ENCODE data around the gene FRMD3. TPM values are rescaled to one million over a fixed set of nuclear protein-coding genes. Genes with fewer than 3 reads are reported as not detected.

The FRMD3 gene
- total RNA-seq, 1 experiment from 2014 or later, result 1.4 TPM

DNA sequence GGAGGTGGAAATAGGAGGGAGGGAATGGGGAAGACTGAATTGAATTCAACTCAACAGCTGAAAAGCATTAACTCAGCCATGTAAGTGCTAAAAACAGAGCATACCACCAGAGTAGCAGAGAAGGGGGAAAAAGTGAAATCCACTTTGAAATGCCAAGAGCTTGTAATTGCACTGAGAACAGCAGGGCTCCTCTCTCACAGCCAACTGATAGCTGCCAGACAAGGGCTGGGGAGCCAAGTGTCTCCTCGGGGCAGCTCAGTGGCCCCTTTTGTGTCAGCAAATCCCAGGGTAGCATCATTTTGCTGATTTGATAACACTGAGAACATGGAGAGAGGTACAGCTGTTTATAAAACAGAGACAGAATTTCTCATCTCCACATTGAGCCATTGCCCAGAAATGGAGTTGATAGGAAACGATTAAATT, 182.5 kb downstream of the FRMD3 start:
- POLR2A ChIA-PET, result no interaction called here
- no peak for TF ChIP-seq ZNF416 (CRISPR knock-in tag; IDR thresholded peaks at IDR 0.05)
- TF ChIP-seq RORB (CRISPR knock-in tag; IDR thresholded peaks at IDR 0.05), result no peak
- TF ChIP-seq, protein P1, sequence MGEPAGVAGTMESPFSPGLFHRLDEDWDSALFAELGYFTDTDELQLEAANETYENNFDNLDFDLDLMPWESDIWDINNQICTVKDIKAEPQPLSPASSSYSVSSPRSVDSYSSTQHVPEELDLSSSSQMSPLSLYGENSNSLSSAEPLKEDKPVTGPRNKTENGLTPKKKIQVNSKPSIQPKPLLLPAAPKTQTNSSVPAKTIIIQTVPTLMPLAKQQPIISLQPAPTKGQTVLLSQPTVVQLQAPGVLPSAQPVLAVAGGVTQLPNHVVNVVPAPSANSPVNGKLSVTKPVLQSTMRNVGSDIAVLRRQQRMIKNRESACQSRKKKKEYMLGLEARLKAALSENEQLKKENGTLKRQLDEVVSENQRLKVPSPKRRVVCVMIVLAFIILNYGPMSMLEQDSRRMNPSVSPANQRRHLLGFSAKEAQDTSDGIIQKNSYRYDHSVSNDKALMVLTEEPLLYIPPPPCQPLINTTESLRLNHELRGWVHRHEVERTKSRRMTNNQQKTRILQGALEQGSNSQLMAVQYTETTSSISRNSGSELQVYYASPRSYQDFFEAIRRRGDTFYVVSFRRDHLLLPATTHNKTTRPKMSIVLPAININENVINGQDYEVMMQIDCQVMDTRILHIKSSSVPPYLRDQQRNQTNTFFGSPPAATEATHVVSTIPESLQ (CRISPR knock-in tag; IDR thresholded peaks at IDR 0.05), result no peak
- no peak for TF ChIP-seq CBFB (CRISPR knock-in tag; IDR thresholded peaks at IDR 0.05; ENCODE audit: low read depth)
- TF ChIP-seq FOXK1 (CRISPR knock-in tag; IDR thresholded peaks at IDR 0.05), result no peak
- no peak for TF ChIP-seq NR2C2 (CRISPR knock-in tag; IDR thresholded peaks at IDR 0.05)
- TF ChIP-seq ZNF232 (CRISPR knock-in tag; IDR thresholded peaks at IDR 0.05), result no peak
- H3K4me3 Mint-ChIP-seq, result no peak overlapping the region
- H3K27me3 Mint-ChIP-seq (ENCODE audit: low read depth), result no peaks in the 10 kb centered on the region
- H3K9me3 Mint-ChIP-seq, result peaks cover 19% of the 10 kb centered on the region
- ATAC-seq, result no peak
- no peak for DNase-seq (ENCODE audit: low spot score)
- no peak overlapping the region for H3K27ac Mint-ChIP-seq
- CTCF ChIA-PET, result interaction anchor here (0.8 to 1.0 kb wide), 2 partner anchors 182 to 188 kb away, joined by 3 read pairs; partner anchors contain the start of gene FRMD3
- no peaks in the 10 kb centered on the region for H3K4me1 Mint-ChIP-seq
- no peaks in the 10 kb centered on the region for H3K36me3 Mint-ChIP-seq

DNA sequence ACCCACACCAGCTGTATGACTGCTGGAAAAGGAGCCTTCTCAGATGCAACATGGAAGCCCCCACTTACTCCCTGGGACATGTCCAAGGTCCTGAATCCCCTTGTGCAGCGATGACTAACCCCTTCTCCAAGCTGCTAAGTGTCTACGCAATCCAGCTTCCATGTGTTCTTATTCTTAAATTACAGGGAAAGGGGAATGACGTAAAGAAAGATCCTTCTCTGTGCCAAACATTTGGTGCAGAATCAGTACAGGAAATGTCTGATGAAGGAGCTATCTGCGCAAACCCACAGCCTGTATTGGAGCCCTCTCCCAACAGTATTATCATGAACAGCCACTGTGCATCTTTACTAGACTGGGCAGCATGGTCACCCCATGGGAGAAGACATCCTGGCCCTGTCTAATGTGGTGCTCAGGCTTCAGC, 183.2 kb downstream of the FRMD3 start:
- ChIA-PET POLR2A (no interaction called here), CTCF (interaction anchor here (0.8 kb wide), 1 partner anchor 189 kb away, joined by 3 read pairs; no protein-coding TSS in a partner anchor)
- Mint-ChIP-seq H3K9me3 (peaks cover 19% of the 10 kb centered on the region), H3K36me3 (no peaks in the 10 kb centered on the region), H3K4me3 (no peak overlapping the region), H3K27ac (no peak overlapping the region), H3K4me1 (no peaks in the 10 kb centered on the region), H3K27me3 (ENCODE audit: low read depth) (no peaks in the 10 kb centered on the region)
- DNase-seq (ENCODE audit: low spot score) (no peak), ATAC-seq (no peak)
- TF ChIP-seq, protein P2, sequence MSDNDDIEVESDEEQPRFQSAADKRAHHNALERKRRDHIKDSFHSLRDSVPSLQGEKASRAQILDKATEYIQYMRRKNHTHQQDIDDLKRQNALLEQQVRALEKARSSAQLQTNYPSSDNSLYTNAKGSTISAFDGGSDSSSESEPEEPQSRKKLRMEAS (CRISPR knock-in tag; IDR thresholded peaks at IDR 0.05), result no peak
- TF ChIP-seq, protein P3, sequence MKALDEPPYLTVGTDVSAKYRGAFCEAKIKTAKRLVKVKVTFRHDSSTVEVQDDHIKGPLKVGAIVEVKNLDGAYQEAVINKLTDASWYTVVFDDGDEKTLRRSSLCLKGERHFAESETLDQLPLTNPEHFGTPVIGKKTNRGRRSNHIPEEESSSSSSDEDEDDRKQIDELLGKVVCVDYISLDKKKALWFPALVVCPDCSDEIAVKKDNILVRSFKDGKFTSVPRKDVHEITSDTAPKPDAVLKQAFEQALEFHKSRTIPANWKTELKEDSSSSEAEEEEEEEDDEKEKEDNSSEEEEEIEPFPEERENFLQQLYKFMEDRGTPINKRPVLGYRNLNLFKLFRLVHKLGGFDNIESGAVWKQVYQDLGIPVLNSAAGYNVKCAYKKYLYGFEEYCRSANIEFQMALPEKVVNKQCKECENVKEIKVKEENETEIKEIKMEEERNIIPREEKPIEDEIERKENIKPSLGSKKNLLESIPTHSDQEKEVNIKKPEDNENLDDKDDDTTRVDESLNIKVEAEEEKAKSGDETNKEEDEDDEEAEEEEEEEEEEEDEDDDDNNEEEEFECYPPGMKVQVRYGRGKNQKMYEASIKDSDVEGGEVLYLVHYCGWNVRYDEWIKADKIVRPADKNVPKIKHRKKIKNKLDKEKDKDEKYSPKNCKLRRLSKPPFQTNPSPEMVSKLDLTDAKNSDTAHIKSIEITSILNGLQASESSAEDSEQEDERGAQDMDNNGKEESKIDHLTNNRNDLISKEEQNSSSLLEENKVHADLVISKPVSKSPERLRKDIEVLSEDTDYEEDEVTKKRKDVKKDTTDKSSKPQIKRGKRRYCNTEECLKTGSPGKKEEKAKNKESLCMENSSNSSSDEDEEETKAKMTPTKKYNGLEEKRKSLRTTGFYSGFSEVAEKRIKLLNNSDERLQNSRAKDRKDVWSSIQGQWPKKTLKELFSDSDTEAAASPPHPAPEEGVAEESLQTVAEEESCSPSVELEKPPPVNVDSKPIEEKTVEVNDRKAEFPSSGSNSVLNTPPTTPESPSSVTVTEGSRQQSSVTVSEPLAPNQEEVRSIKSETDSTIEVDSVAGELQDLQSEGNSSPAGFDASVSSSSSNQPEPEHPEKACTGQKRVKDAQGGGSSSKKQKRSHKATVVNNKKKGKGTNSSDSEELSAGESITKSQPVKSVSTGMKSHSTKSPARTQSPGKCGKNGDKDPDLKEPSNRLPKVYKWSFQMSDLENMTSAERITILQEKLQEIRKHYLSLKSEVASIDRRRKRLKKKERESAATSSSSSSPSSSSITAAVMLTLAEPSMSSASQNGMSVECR (CRISPR knock-in tag; IDR thresholded peaks at IDR 0.05; ENCODE audit: borderline replicate concordance), result no peak
- TF ChIP-seq ZNF396 (CRISPR knock-in tag; IDR thresholded peaks at IDR 0.05; ENCODE audit: borderline replicate concordance), result no peak
- TF ChIP-seq CBFB (CRISPR knock-in tag; IDR thresholded peaks at IDR 0.05; ENCODE audit: low read depth), result no peak
- TF ChIP-seq ELF4 (CRISPR knock-in tag; IDR thresholded peaks at IDR 0.05; ENCODE audit: low read depth), result no peak
- TF ChIP-seq, protein P4, sequence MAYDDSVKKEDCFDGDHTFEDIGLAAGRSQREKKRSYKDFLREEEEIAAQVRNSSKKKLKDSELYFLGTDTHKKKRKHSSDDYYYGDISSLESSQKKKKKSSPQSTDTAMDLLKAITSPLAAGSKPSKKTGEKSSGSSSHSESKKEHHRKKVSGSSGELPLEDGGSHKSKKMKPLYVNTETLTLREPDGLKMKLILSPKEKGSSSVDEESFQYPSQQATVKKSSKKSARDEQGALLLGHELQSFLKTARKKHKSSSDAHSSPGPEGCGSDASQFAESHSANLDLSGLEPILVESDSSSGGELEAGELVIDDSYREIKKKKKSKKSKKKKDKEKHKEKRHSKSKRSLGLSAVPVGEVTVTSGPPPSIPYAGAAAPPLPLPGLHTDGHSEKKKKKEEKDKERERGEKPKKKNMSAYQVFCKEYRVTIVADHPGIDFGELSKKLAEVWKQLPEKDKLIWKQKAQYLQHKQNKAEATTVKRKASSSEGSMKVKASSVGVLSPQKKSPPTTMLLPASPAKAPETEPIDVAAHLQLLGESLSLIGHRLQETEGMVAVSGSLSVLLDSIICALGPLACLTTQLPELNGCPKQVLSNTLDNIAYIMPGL (CRISPR knock-in tag; IDR thresholded peaks at IDR 0.05), result no peak
- TF ChIP-seq TEAD1 (CRISPR knock-in tag; IDR thresholded peaks at IDR 0.05), result no peak
- TF ChIP-seq, protein P1 (CRISPR knock-in tag; IDR thresholded peaks at IDR 0.05), result no peak
- TF ChIP-seq NFATC4 (CRISPR knock-in tag; IDR thresholded peaks at IDR 0.05), result no peak
- TF ChIP-seq SOX15 (CRISPR knock-in tag; IDR thresholded peaks at IDR 0.05), result no peak
- TF ChIP-seq OVOL2 (CRISPR knock-in tag; IDR thresholded peaks at IDR 0.05; ENCODE audit: borderline replicate concordance), result no peak
- no peak for TF ChIP-seq ZNF671 (CRISPR knock-in tag; IDR thresholded peaks at IDR 0.05)
- TF ChIP-seq TEAD4 (CRISPR knock-in tag; IDR thresholded peaks at IDR 0.05), result no peak
- no peak for TF ChIP-seq RORB (CRISPR knock-in tag; IDR thresholded peaks at IDR 0.05)
- TF ChIP-seq, protein P5, sequence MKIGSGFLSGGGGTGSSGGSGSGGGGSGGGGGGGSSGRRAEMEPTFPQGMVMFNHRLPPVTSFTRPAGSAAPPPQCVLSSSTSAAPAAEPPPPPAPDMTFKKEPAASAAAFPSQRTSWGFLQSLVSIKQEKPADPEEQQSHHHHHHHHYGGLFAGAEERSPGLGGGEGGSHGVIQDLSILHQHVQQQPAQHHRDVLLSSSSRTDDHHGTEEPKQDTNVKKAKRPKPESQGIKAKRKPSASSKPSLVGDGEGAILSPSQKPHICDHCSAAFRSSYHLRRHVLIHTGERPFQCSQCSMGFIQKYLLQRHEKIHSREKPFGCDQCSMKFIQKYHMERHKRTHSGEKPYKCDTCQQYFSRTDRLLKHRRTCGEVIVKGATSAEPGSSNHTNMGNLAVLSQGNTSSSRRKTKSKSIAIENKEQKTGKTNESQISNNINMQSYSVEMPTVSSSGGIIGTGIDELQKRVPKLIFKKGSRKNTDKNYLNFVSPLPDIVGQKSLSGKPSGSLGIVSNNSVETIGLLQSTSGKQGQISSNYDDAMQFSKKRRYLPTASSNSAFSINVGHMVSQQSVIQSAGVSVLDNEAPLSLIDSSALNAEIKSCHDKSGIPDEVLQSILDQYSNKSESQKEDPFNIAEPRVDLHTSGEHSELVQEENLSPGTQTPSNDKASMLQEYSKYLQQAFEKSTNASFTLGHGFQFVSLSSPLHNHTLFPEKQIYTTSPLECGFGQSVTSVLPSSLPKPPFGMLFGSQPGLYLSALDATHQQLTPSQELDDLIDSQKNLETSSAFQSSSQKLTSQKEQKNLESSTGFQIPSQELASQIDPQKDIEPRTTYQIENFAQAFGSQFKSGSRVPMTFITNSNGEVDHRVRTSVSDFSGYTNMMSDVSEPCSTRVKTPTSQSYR (CRISPR knock-in tag; IDR thresholded peaks at IDR 0.05), result no peak
- no peak for TF ChIP-seq FOXJ3 (CRISPR knock-in tag; IDR thresholded peaks at IDR 0.05; ENCODE audit: borderline replicate concordance)
- TF ChIP-seq, protein P6, sequence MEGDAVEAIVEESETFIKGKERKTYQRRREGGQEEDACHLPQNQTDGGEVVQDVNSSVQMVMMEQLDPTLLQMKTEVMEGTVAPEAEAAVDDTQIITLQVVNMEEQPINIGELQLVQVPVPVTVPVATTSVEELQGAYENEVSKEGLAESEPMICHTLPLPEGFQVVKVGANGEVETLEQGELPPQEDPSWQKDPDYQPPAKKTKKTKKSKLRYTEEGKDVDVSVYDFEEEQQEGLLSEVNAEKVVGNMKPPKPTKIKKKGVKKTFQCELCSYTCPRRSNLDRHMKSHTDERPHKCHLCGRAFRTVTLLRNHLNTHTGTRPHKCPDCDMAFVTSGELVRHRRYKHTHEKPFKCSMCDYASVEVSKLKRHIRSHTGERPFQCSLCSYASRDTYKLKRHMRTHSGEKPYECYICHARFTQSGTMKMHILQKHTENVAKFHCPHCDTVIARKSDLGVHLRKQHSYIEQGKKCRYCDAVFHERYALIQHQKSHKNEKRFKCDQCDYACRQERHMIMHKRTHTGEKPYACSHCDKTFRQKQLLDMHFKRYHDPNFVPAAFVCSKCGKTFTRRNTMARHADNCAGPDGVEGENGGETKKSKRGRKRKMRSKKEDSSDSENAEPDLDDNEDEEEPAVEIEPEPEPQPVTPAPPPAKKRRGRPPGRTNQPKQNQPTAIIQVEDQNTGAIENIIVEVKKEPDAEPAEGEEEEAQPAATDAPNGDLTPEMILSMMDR (IDR thresholded peaks at IDR 0.05), result no peak

Data from WTC11 (cell line).